HCT116 (cell line): ENCODE measurements around the gene EPHA4. TPM values are rescaled to one million over a fixed set of nuclear protein-coding genes. Genes with fewer than 3 reads are reported as not detected.

Experiments
- ATAC-seq: fragments of 200-7000 bp; cut with Tn5 transposase; 2 replicates; pipeline ENCODE4 v1.9.1; 2020; ENCODE audit warnings: mild to moderate bottlenecking, moderate library complexity
- BruUV-seq: library from RNA; stranded (reverse); fragments of 400-500 nt; replicated peaks from 2 replicates; lab custom pipeline; 2021; lab: Mats Ljungman, UMichigan
- CTCF ChIA-PET: fragments of 300-600 bp; sonication (Branson Sonifier 250); formaldehyde crosslinking; loops from one replicate; lab custom pipeline; 2021; ENCODE audit warnings: antibody characterized with exemption; lab: Charles Lee
- POLR2A ChIA-PET: fragments of 300-600, 350-600 bp; sonication (Branson Sonifier 250); formaldehyde crosslinking; loops from one replicate; lab custom pipeline; 2021; ENCODE audit warnings: antibody characterized with exemption; lab: Charles Lee
- RAD21 ChIA-PET, 2 experiments: fragments of 300-600 bp; sonication (Branson Sonifier 250); formaldehyde crosslinking; loops; one replicate each; lab custom pipeline; 2023; ENCODE audit warnings: low total read pairs in 2 of 2; ENCODE audit not compliant: uncharacterized antibody in 2 of 2, unreplicated experiment in 2 of 2, low non-redundant PET in 1 of 2; lab: Charles Lee
- DNase-seq: peaks from one replicate; pipeline ENCODE4 v3.0.0-alpha.2; 2010; ENCODE audit warnings: low read depth, low spot score
- H2AFZ ChIP-seq: fragments of 200-600 bp; shearing (Covaris generic), sonication (generic); 2 replicates; pipeline ENCODE4 v1.6.1; 2017; ENCODE audit warnings: low read depth, mixed run types, mixed read lengths, antibody characterized with exemption, low read length; ENCODE audit not compliant: poor library complexity, severe bottlenecking
- H3K27ac ChIP-seq: 2 replicates; pipeline ENCODE4 v1.5.1; 2012; ENCODE audit warnings: low read depth, low read length
- H3K27me3 ChIP-seq: fragments of 200-600 bp; sonication (generic); 2 replicates; pipeline ENCODE4 v1.6.1; 2016; ENCODE audit warnings: mixed run types, low read length, mixed read lengths; ENCODE audit not compliant: insufficient read depth
- H3K36me3 ChIP-seq, 2 experiments: fragments of 200-500 bp in 1 of 2; fragments of 200-600 bp in 1 of 2; sonication (Bioruptor generic) in 1 of 2; sonication (generic) in 1 of 2; 2 replicates each; pipeline versions ENCODE4 v1.5.1 to v1.6.1; 2014 to 2016; ENCODE audit warnings: low read length in 2 of 2, inconsistent platforms in 1 of 2, mixed read lengths in 1 of 2, mixed run types in 1 of 2; ENCODE audit not compliant: insufficient read depth in 2 of 2, control insufficient read depth in 1 of 2
- H3K4me1 ChIP-seq, 2 experiments: fragments of 200-600 bp in 1 of 2; sonication (generic) in 1 of 2; 2 replicates each; pipeline versions ENCODE4 v1.5.1 to v1.6.1; 2012 to 2017; ENCODE audit warnings: low read length in 2 of 2, inconsistent platforms in 1 of 2, mild to moderate bottlenecking in 1 of 2, mixed read lengths in 1 of 2, mixed run types in 1 of 2, moderate library complexity in 1 of 2; ENCODE audit not compliant: insufficient read depth in 2 of 2, control insufficient read depth in 1 of 2
- H3K4me2 ChIP-seq: fragments of 200-600 bp; sonication (generic); 2 replicates; pipeline ENCODE4 v1.6.1; 2017; ENCODE audit warnings: mixed run types, low read length, mixed read lengths
- H3K4me3 ChIP-seq, 2 experiments: fragments of 200-600 bp in 1 of 2; sonication (generic) in 1 of 2; replicated peaks in 1 of 2; 2 replicates each; pipeline ENCODE4 v1.5.1; 2011 to 2016; ENCODE audit warnings: low read length in 2 of 2, control low read depth in 1 of 2, low read depth in 1 of 2, mild to moderate bottlenecking in 1 of 2, mixed read lengths in 1 of 2, mixed run types in 1 of 2
- H3K79me2 ChIP-seq: fragments of 200-600 bp; sonication (generic); 2 replicates; pipeline ENCODE4 v1.6.1; 2017; ENCODE audit warnings: mild to moderate bottlenecking, mixed run types, low read length, moderate library complexity, mixed read lengths; ENCODE audit not compliant: insufficient read depth
- H3K9ac ChIP-seq: fragments of 200-600 bp; sonication (generic); 2 replicates; pipeline ENCODE4 v1.6.1; 2016; ENCODE audit warnings: low read length, mixed read lengths
- H3K9me2 ChIP-seq: fragments of 200-600 bp; sonication (generic), shearing (Covaris generic); 2 replicates; pipeline ENCODE4 v1.6.1; 2017; ENCODE audit warnings: mixed run types, mild to moderate bottlenecking, moderate library complexity; ENCODE audit not compliant: insufficient read depth
- H3K9me3 ChIP-seq, 2 experiments: fragments of 200-500 bp in 1 of 2; fragments of 200-600 bp in 1 of 2; sonication (Bioruptor generic) in 1 of 2; sonication (generic) in 1 of 2; 2 replicates each; pipeline ENCODE4 v1.6.1; 2014 to 2017; ENCODE audit warnings: low read length in 2 of 2, mixed read lengths in 2 of 2, inconsistent platforms in 1 of 2, low read depth in 1 of 2, mild to moderate bottlenecking in 1 of 2, mixed run types in 1 of 2, moderate library complexity in 1 of 2; ENCODE audit not compliant: control insufficient read depth in 1 of 2, insufficient read depth in 1 of 2
- H4K20me1 ChIP-seq: fragments of 200-600 bp; sonication (generic), shearing (Covaris generic); 2 replicates; pipeline ENCODE4 v1.6.1; 2017; ENCODE audit warnings: mixed run types, mild to moderate bottlenecking, moderate library complexity; ENCODE audit not compliant: insufficient read depth
- ATF3 ChIP-seq: IDR thresholded peaks from 2 replicates; pipeline ENCODE4 v1.6.1; 2012
- CBX3 ChIP-seq: IDR thresholded peaks from 2 replicates; pipeline ENCODE4 v1.6.1; 2012; ENCODE audit warnings: low read depth
- EGR1 ChIP-seq: IDR thresholded peaks from 2 replicates; pipeline ENCODE4 v1.6.1; 2012; ENCODE audit warnings: low read depth
- ELF1 ChIP-seq: IDR thresholded peaks from 2 replicates; pipeline ENCODE4 v1.6.1; 2012; ENCODE audit warnings: low read depth, borderline replicate concordance
- EZH2 ChIP-seq: fragments of 200-600 bp; sonication (generic); IDR thresholded peaks from 2 replicates; pipeline ENCODE4 v1.6.1; 2017; ENCODE audit warnings: antibody characterized with exemption, mixed run types
- MAX ChIP-seq: IDR thresholded peaks from 2 replicates; pipeline ENCODE4 v1.6.1; 2012
- POLR2A ChIP-seq: IDR thresholded peaks from 2 replicates; pipeline ENCODE4 v1.7.0; 2011; ENCODE audit warnings: borderline replicate concordance; ENCODE audit not compliant: insufficient read depth, insufficient read length; ENCODE audit errors: extremely low read depth
- REST ChIP-seq: IDR thresholded peaks from 2 replicates; pipeline ENCODE4 v1.6.1; 2012; ENCODE audit warnings: low read depth
- SRF ChIP-seq: IDR thresholded peaks from 2 replicates; pipeline ENCODE4 v1.6.1; 2012; ENCODE audit warnings: low read depth
- TCF7L2 ChIP-seq: IDR thresholded peaks from 2 replicates; pipeline ENCODE4 v1.7.0; 2011; ENCODE audit warnings: borderline replicate concordance, inconsistent platforms; ENCODE audit not compliant: insufficient read depth, insufficient read length; ENCODE audit errors: extremely low read depth
- ZBTB33 ChIP-seq: IDR thresholded peaks from 2 replicates; pipeline ENCODE4 v1.6.1; 2011; ENCODE audit warnings: mild to moderate bottlenecking, low read length, moderate library complexity; ENCODE audit not compliant: insufficient replicate concordance; ENCODE audit errors: extremely low read depth
- ZFX ChIP-seq: fragments of 450-650 bp; IDR thresholded peaks from 2 replicates; pipeline ENCODE4 v1.6.1; 2017
- ZNF274 ChIP-seq: fragments of 200-500 bp; sonication (Bioruptor generic); IDR thresholded peaks from 2 replicates; pipeline ENCODE4 v1.6.1; 2014; ENCODE audit warnings: mild to moderate bottlenecking, low read depth, low read length, inconsistent platforms
- intact Hi-C: fragments of 100-400 bp; cut with micrococcal nuclease; formaldehyde crosslinking; loops from 2 replicates; pipeline ENCODE4 v1.10.0; 2022
- total RNA-seq: library from RNA; stranded (reverse); gene quantifications from one replicate; pipeline ENCODE4 v1.2.1, GENCODE V29; 2021; ENCODE audit not compliant: unreplicated experiment

EPHA4 gene
- total RNA-seq, 1 experiment from 2014 or later: 3.5 TPM

DNA sequence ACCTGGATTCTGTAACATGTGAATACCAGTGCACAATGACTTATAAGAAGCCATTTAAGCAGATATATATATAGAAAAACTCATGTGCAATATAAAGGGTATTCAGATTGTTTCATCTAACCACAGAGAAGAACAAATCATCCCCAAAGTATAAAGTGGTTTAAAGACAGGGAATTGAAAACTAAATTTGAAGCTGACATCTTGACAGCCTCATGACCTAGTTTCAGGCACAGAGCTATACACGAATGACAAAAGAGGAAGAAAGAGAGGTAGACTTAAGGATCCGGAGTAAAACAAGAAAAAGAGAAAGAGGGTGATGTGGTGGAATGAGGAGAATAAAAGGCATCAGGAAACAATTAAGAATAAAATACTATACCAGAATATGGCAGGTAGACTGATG, 194.5 kb downstream of the EPHA4 start:
- Histone ChIP-seq H3K4me1 (no peaks in the 10 kb centered on the region), H3K9me3 (no peaks in the 10 kb centered on the region), H3K9ac (no peak overlapping the region), H4K20me1 (no peaks in the 10 kb centered on the region), H3K4me3 (no peak overlapping the region), H3K79me2 (no peaks in the 10 kb centered on the region), H3K27me3 (no peaks in the 10 kb centered on the region), H2AFZ (no peak overlapping the region), H3K9me2 (no peaks in the 10 kb centered on the region), H3K27ac (no peak overlapping the region), H3K36me3 (no peaks in the 10 kb centered on the region), H3K4me2 (no peak overlapping the region)
- POLR2A ChIA-PET: no interaction called here
- DNase-seq: no peak
- RAD21 ChIA-PET: no interaction called here
- no peak for ATAC-seq
- CTCF ChIA-PET: no interaction called here
- intact Hi-C loops: no loop called here
- BruUV-seq: no TSS peak
- TF ChIP-seq ATF3 (no peak), REST (no peak), ZNF274 (no peak), ZBTB33 (no peak), EGR1 (no peak), CBX3 (no peak), TCF7L2 (no peak), ELF1 (no peak), MAX (no peak), POLR2A (no peak), ZFX (no peak), SRF (no peak), EZH2 (no peak)
